Mammary epithelial cell (primary cell): Measurements from ENCODE around the gene TRIM24.

ENCODE experiments used
- CTCF ChIP-seq, 2 donors: IDR thresholded peaks in 1 of 2; conservative IDR thresholded peaks in 1 of 2; 2 replicates each; pipeline ENCODE4 v1.5.1; 2011 to 2012; ENCODE audit warnings: inconsistent platforms in 2 of 2, low read length in 2 of 2, mild to moderate bottlenecking in 2 of 2, control low read depth in 1 of 2, low read depth in 1 of 2; ENCODE audit not compliant: insufficient read depth in 1 of 2; ENCODE audit errors: extremely low read depth in 1 of 2
- EZH2 ChIP-seq: IDR thresholded peaks from 2 replicates; pipeline ENCODE4 v1.6.1; 2012; ENCODE audit warnings: low read length, inconsistent platforms, borderline replicate concordance

- no peak for TF ChIP-seq CTCF (conservative IDR thresholded peaks at IDR 0.05 in 1 of 2, IDR thresholded peaks at IDR 0.05 in 1 of 2; ENCODE audit: extremely low read depth in 1 of 2, insufficient read depth in 1 of 2, low read depth in 1 of 2, low read length in 2 of 2)
- TF ChIP-seq EZH2, result no peak
These were observed 103.7 kb downstream of the TRIM24 start for GRCh38 chr7:138563808-138564207.
